LNCaP clone FGC (cell line): ENCODE measurements around the gene RGS8.

ENCODE experiments used
- DNase-seq: peaks from one replicate; pipeline ENCODE4 v3.0.0-alpha.2; 2011; ENCODE audit warnings: low read depth
- H3K4me3 ChIP-seq: 2 replicates; pipeline ENCODE4 v1.5.1; 2011; ENCODE audit warnings: mild to moderate bottlenecking, low read depth, low read length, control low read depth
- TF ChIP-seq, protein P1 (sequence below): IDR thresholded peaks from 2 replicates; pipeline ENCODE4 v1.5.1; 2012; ENCODE audit warnings: mild to moderate bottlenecking; ENCODE audit not compliant: control insufficient read depth, insufficient read depth; ENCODE audit errors: extremely low read depth

RGS8 gene

DNA sequence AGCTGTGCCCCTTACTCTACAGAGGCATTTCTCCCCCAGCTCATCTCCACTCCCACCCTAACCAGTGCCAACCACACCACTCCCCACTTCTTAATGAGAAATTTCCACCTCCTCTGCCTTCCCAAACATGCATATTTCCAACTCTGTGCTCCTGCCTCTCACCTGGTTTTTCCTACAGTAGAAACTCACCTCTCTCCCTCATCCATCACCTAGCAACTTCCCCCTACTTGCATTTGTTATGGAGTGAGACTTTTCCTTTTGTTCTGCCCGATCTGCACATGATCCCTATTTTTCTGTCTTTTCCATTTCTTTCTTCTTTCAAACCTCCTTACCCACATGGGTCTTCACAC, 11.9 kb downstream of the RGS8 start:
- H3K4me3 ChIP-seq, result no peak overlapping the region
- no peak for DNase-seq
- TF ChIP-seq, protein P1, sequence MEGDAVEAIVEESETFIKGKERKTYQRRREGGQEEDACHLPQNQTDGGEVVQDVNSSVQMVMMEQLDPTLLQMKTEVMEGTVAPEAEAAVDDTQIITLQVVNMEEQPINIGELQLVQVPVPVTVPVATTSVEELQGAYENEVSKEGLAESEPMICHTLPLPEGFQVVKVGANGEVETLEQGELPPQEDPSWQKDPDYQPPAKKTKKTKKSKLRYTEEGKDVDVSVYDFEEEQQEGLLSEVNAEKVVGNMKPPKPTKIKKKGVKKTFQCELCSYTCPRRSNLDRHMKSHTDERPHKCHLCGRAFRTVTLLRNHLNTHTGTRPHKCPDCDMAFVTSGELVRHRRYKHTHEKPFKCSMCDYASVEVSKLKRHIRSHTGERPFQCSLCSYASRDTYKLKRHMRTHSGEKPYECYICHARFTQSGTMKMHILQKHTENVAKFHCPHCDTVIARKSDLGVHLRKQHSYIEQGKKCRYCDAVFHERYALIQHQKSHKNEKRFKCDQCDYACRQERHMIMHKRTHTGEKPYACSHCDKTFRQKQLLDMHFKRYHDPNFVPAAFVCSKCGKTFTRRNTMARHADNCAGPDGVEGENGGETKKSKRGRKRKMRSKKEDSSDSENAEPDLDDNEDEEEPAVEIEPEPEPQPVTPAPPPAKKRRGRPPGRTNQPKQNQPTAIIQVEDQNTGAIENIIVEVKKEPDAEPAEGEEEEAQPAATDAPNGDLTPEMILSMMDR, result no peak

GRCh38 chr1:182671750-182672486, 12.5 kb downstream of the RGS8 start:
- TF ChIP-seq, protein P1, result no peak
- no peak overlapping the region for H3K4me3 ChIP-seq
- no peak for DNase-seq

GRCh38 chr1:182670032-182670749, 14.2 kb downstream of the RGS8 start:
- H3K4me3 ChIP-seq, result no peak overlapping the region
- no peak for DNase-seq
- TF ChIP-seq, protein P1, result no peak

DNA sequence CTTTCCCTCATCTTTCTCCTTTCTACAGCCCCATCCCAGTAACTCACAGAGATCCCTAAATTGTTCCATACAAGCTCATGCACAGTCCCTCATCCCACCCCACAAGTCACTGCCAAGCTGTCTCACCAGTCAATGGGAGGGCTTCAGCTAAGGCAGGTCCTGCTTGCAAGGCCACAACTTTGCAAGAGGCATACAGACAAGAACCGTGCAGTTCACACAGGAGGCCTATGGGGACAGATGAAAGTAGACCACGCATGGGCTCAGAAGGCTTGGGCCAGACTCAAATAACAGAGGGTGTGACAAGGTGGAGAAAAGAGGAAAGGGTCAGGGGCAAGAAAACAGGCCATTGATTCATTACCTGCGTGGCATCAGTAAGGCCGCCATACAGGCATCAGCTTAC, 15.1 kb downstream of the RGS8 start:
- H3K4me3 ChIP-seq, result no peak overlapping the region
- DNase-seq, result no peak
- TF ChIP-seq, protein P1, result no peak

DNA sequence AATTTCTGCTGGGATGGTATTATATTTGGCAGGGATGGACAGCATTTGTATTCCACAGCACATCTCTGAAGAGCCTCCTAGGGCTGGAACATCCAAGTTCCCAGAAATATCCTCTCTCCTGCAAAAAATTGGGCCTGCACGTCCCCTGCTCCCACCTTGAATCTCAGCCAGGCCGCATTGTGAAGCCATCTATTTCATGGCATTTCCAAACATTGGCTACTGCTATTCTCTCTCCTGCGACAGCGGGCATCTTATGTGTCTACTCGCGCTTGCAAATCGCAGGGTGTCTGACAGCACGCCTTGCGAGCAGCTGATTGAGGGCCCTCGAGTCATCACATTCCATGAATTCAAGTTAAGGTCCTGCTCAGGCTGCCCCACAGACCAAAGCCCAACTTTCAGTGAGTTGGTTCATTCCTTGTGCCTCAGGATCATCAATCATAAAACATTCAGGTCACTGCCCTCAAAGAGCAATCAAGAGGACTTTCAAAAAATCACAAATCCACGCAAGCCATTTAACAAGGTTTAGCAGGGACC, 15.8 kb downstream of the RGS8 start:
- TF ChIP-seq, protein P1, result no peak
- no peak overlapping the region for H3K4me3 ChIP-seq
- no peak for DNase-seq

DNA sequence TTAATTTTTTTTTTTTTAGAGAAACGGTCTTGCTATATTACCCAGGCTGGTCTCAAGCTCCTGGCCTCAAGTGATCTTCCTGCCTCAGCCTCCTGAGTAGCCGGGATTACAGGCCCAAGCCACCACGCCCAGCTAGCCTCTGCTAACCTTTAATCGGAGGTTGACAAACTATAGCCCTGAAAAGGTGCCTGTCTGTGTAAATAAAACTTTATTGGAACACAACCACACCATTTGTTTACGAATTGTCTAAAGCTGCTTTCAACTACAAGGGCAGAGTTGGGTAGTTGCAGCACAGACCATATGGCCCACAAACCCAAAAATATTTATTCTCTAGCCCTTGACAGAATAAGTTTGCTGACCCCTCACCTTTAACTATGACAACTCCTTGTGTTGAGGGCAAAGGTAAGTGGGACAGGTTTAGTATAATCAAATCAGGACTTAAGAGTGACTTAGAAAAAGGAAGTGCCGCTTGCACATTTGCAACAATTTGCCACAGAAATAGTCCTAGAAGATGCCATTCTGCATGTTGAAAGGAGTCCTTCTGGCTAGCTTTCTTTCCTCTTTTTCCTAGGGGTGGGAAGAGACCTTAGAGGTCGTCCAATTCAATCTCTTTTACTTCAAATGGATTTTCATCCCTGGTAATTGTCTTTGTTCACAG, 16.4 kb downstream of the RGS8 start:
- H3K4me3 ChIP-seq, result no peak overlapping the region
- TF ChIP-seq, protein P1, result no peak
- no peak for DNase-seq
